H1 (cell line): ENCODE results near the gene CDC42. TPM values are rescaled to one million over a fixed set of nuclear protein-coding genes. Genes with fewer than 3 reads are reported as not detected.

Experiments used
- CTCF ChIA-PET: fragments of 300-600 bp; sonication (Branson Sonifier 250); formaldehyde crosslinking; loops from one replicate; lab custom pipeline; 2021; ENCODE audit not compliant: partially characterized antibody; lab: Charles Lee
- POLR2A ChIA-PET: fragments of 300-600 bp; sonication (Branson Sonifier 250); formaldehyde crosslinking; loops from one replicate; lab custom pipeline; 2021; ENCODE audit warnings: inconsistent platforms; ENCODE audit not compliant: partially characterized antibody; lab: Charles Lee
- DNase-seq, 2 experiments: peaks; one replicate each; pipeline versions ENCODE4 v3.0.0 to v3.0.0-alpha.2; 2010 to 2022; ENCODE audit warnings: low spot score in 2 of 2, low read depth in 1 of 2, mixed read lengths in 1 of 2
- FAIRE-seq: peaks from 2 replicates; lab custom pipeline; 2011; peaks lifted over from hg19 to GRCh38; lab: Jason Lieb, UNC
- H2AFZ ChIP-seq: 2 replicates; pipeline ENCODE4 v1.8.1; 2012; ENCODE audit warnings: low read length, inconsistent platforms
- H2AK5ac ChIP-seq: 2 replicates; pipeline ENCODE4 v1.6.1; 2013; ENCODE audit warnings: low read depth, low read length
- H2BK120ac ChIP-seq: replicated peaks from 2 replicates; pipeline ENCODE3; 2013; ENCODE audit warnings: low read depth, low read length, inconsistent platforms
- H2BK12ac ChIP-seq: 2 replicates; pipeline ENCODE4 v1.6.1; 2013; ENCODE audit warnings: low read depth, low read length
- H2BK15ac ChIP-seq: 2 replicates; pipeline ENCODE4 v1.6.1; 2013; ENCODE audit warnings: low read length
- H2BK20ac ChIP-seq: 2 replicates; pipeline ENCODE4 v1.6.1; 2013; ENCODE audit warnings: low read length
- H2BK5ac ChIP-seq: 2 replicates; pipeline ENCODE4 v1.6.1; 2013; ENCODE audit warnings: low read depth, low read length
- H3K14ac ChIP-seq: 2 replicates; pipeline ENCODE4 v1.6.1; 2013; ENCODE audit warnings: inconsistent platforms; ENCODE audit not compliant: insufficient read length
- H3K18ac ChIP-seq: 2 replicates; pipeline ENCODE4 v1.6.1; 2013; ENCODE audit warnings: low read length; ENCODE audit errors: extremely low read depth
- H3K23ac ChIP-seq: 2 replicates; pipeline ENCODE4 v1.6.1; 2013; ENCODE audit warnings: inconsistent platforms; ENCODE audit not compliant: insufficient read length
- H3K23me2 ChIP-seq: 2 replicates; pipeline ENCODE4 v1.6.1; 2013; ENCODE audit warnings: low read depth, low read length
- H3K27ac ChIP-seq: 2 replicates; pipeline ENCODE4 v1.6.1; 2011; ENCODE audit warnings: low read depth, low read length, inconsistent platforms
- H3K27me3 ChIP-seq, 4 experiments: replicated peaks in 1 of 4; 1 replicate in 1 of 4; 2 replicates in 3 of 4; pipeline versions ENCODE4 v1.6.1 to v1.8.1; 2011 to 2013; ENCODE audit warnings: low read length in 3 of 4, mild to moderate bottlenecking in 3 of 4, inconsistent platforms in 2 of 4, mixed read lengths in 2 of 4, moderate library complexity in 1 of 4; ENCODE audit not compliant: control insufficient read depth in 3 of 4, insufficient read depth in 3 of 4; ENCODE audit errors: extremely low read depth in 1 of 4
- H3K36me3 ChIP-seq, 4 experiments: 2 replicates each; pipeline versions ENCODE4 v1.6.1 to v1.8.1; 2011 to 2013; ENCODE audit warnings: mild to moderate bottlenecking in 4 of 4, low read length in 3 of 4, moderate library complexity in 2 of 4, control low read depth in 1 of 4, inconsistent platforms in 1 of 4; ENCODE audit not compliant: insufficient read depth in 4 of 4, control insufficient read depth in 2 of 4
- H3K4ac ChIP-seq: replicated peaks from 2 replicates; pipeline ENCODE3; 2013; ENCODE audit warnings: low read length, low read depth, mixed read lengths, inconsistent platforms; ENCODE audit not compliant: insufficient read length
- H3K4me1 ChIP-seq, 4 experiments: replicated peaks in 1 of 4; 1 replicate in 1 of 4; 2 replicates in 3 of 4; pipeline versions ENCODE4 v1.6.1 to v1.8.1; 2011 to 2013; ENCODE audit warnings: low read length in 3 of 4, inconsistent platforms in 2 of 4, mixed read lengths in 1 of 4; ENCODE audit not compliant: insufficient read depth in 4 of 4, control insufficient read depth in 3 of 4
- H3K4me2 ChIP-seq, 2 experiments: 2 replicates each; pipeline versions ENCODE4 v1.6.1 to v1.8.1; 2011 to 2013; ENCODE audit warnings: low read depth in 2 of 2, low read length in 2 of 2, control low read depth in 1 of 2, inconsistent platforms in 1 of 2, mild to moderate bottlenecking in 1 of 2; ENCODE audit not compliant: insufficient read depth in 1 of 2
- H3K4me3 ChIP-seq, 4 experiments: fragments of 200-600, 300-600 bp in 1 of 4; sonication (generic), shearing (Covaris generic), sonication (Bioruptor Twin) in 1 of 4; 2 replicates each; pipeline versions ENCODE4 v1.5.1 to v1.8.1; 2011 to 2016; ENCODE audit warnings: low read length in 4 of 4, low read depth in 3 of 4, control low read depth in 2 of 4, inconsistent platforms in 2 of 4, mild to moderate bottlenecking in 2 of 4, mixed read lengths in 1 of 4, moderate library complexity in 1 of 4; ENCODE audit not compliant: insufficient read depth in 2 of 4; ENCODE audit errors: extremely low read depth in 1 of 4
- H3K56ac ChIP-seq: replicated peaks from 2 replicates; pipeline ENCODE3; 2013; ENCODE audit warnings: low read depth, mild to moderate bottlenecking, mixed read lengths, low read length, inconsistent platforms; ENCODE audit not compliant: insufficient read length
- H3K79me1 ChIP-seq: 2 replicates; pipeline ENCODE4 v1.6.1; 2013; ENCODE audit warnings: low read depth, low read length, control low read depth
- H3K79me2 ChIP-seq, 2 experiments: 2 replicates each; pipeline versions ENCODE4 v1.6.1 to v1.8.1; 2012 to 2013; ENCODE audit warnings: low read length in 2 of 2, mild to moderate bottlenecking in 2 of 2, inconsistent platforms in 1 of 2; ENCODE audit not compliant: insufficient read depth in 2 of 2, control insufficient read depth in 1 of 2
- H3K9ac ChIP-seq, 4 experiments: replicated peaks in 1 of 4; 1 replicate in 1 of 4; 2 replicates in 3 of 4; pipeline versions ENCODE4 v1.6.1 to v1.8.1; 2011 to 2013; ENCODE audit warnings: low read depth in 3 of 4, low read length in 3 of 4, control low read depth in 2 of 4, mild to moderate bottlenecking in 2 of 4, moderate library complexity in 2 of 4, inconsistent platforms in 1 of 4; ENCODE audit errors: extremely low read depth in 1 of 4
- H3K9me3 ChIP-seq, 2 experiments: 2 replicates each; pipeline versions ENCODE4 v1.6.1 to v1.8.1; 2012 to 2013; ENCODE audit warnings: mild to moderate bottlenecking in 2 of 2, moderate library complexity in 2 of 2, control low read depth in 1 of 2, inconsistent platforms in 1 of 2, low read depth in 1 of 2, low read length in 1 of 2, mixed read lengths in 1 of 2; ENCODE audit not compliant: insufficient read depth in 2 of 2
- H4K20me1 ChIP-seq, 2 experiments: replicated peaks in 1 of 2; 2 replicates each; pipeline versions ENCODE3 to v1.8.1; 2011 to 2013; ENCODE audit warnings: inconsistent platforms in 2 of 2, low read length in 2 of 2, mild to moderate bottlenecking in 1 of 2; ENCODE audit not compliant: insufficient read depth in 2 of 2, control insufficient read depth in 1 of 2
- H4K5ac ChIP-seq: 2 replicates; pipeline ENCODE4 v1.6.1; 2013; ENCODE audit warnings: low read length, low read depth, mixed read lengths, inconsistent platforms; ENCODE audit not compliant: insufficient read length
- H4K8ac ChIP-seq: 2 replicates; pipeline ENCODE4 v1.8.0; 2013; ENCODE audit warnings: mild to moderate bottlenecking, moderate library complexity, low read length, inconsistent platforms; ENCODE audit not compliant: insufficient read depth; ENCODE audit errors: extremely low read depth
- H4K91ac ChIP-seq: replicated peaks from 2 replicates; pipeline ENCODE3; 2013; ENCODE audit warnings: low read length, mixed read lengths, inconsistent platforms; ENCODE audit not compliant: insufficient read length
- EZH2 ChIP-seq: fragments of 200-600 bp; sonication (generic); IDR thresholded peaks from 2 replicates; pipeline ENCODE4 v1.7.1; 2012; ENCODE audit warnings: low read depth, mild to moderate bottlenecking, moderate library complexity, low read length, inconsistent platforms; ENCODE audit not compliant: severe bottlenecking
- MAFK ChIP-seq: IDR thresholded peaks from 2 replicates; pipeline ENCODE4 v1.6.1; 2012; ENCODE audit warnings: low read depth, mild to moderate bottlenecking, improper control_type of control experiment, low read length
- SUZ12 ChIP-seq: fragments of 200-600 bp; sonication (generic); IDR thresholded peaks from 2 replicates; pipeline ENCODE4 v1.6.1; 2012; ENCODE audit warnings: mild to moderate bottlenecking, inconsistent platforms, low read length, moderate library complexity, mixed read lengths
- WGBS, 2 experiments: shearing (Covaris generic) in 1 of 2; methylation state at CpG; one replicate each; pipeline versions ENCODE4 v1.1.6 to v1.1.7; 2013 to 2015; ENCODE audit warnings: low lambda C conversion rate in 2 of 2, mixed read lengths in 2 of 2, inconsistent platforms in 1 of 2, low coverage in 1 of 2, missing lambda C conversion rate in 1 of 2; ENCODE audit not compliant: insufficient replicate concordance in 2 of 2, insufficient coverage in 1 of 2, insufficient read length in 1 of 2; ENCODE audit errors: extremely low coverage in 1 of 2, missing lambda C conversion rate in 1 of 2; 5-methylcytosine and 5-hydroxymethylcytosine counted together
- polyA plus RNA-seq, 7 experiments: library from polyadenylated mRNA; depleted of rRNA in 3 of 7; stranded (reverse) in 5 of 7; unstranded in 2 of 7; fragments of >200 nt in 5 of 7; fragments of 200-250 nt in 2 of 7; gene quantifications; 1 replicate in 5 of 7; 2 replicates in 1 of 7; 4 replicates in 1 of 7; pipeline versions ENCODE4 v1.2.1 to v1.2.3, GENCODE V29; 2011 to 2013; ENCODE audit warnings: missing spikeins in 2 of 7, mixed read lengths in 2 of 7
- total RNA-seq: library from RNA; stranded (reverse); fragmentation: NEBNext Ultra II Directional; extraction: Animal tissue kit (Norgen Biotek cat#: 25700); gene quantifications from 2 replicates; pipeline ENCODE4 v1.2.1, GENCODE V29; 2021

The CDC42 gene
- total and polyA plus RNA-seq, 2 of the 8 experiments (the other 6 are each of a cell fraction or from before 2014, with no cell fraction given), result 110 to 179 TPM

DNA sequence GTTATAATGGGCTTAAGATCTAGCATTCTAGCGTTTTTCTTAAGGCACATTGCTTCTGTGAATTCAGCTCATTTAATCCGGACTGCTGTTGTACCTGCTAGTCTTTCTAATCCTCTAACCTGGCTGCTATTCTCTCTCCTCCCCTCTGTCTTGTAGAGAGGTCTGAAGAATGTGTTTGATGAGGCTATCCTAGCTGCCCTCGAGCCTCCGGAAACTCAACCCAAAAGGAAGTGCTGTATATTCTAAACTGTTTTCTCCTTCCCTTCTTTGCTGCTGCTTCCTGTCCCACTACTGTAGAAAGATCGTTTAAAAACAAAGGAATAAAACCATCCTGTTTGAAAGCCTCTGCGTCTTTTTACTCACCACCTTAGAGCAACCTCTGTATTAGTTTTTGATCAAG is 37.3 kb downstream of the CDC42 start:
- Histone ChIP-seq H2BK20ac (no peak overlapping the region), H2AFZ (no peak overlapping the region), H4K91ac (no peak overlapping the region), H3K14ac (no peak overlapping the region), H2AK5ac (no peak overlapping the region), H3K36me3 (peaks cover 0 to 23% (median 3%) of the 10 kb centered on the region in 4 experiments; a peak in 4 of 8 replicates), H3K79me1 (peaks cover 3% of the 10 kb centered on the region), H4K8ac (no peak overlapping the region), H3K79me2 (peaks cover 3 to 58% of the 10 kb centered on the region in 2 experiments; a peak in 3 of 4 replicates), H2BK12ac (no peak overlapping the region), H3K56ac (no peak overlapping the region), H3K23me2 (no peaks in the 10 kb centered on the region; the same call in 1 of the 2 replicates), H3K27ac (no peak overlapping the region), H2BK120ac (no peak overlapping the region), H3K4me3 (no peak overlapping the region), H3K23ac (no peak overlapping the region), H2BK15ac (no peak overlapping the region), H3K4me2 (peak overlapping the region; percentile 28 to 42; a peak in 3 of 4 replicates), H3K4me1 (peaks cover 4 to 24% (median 18%) of the 10 kb centered on the region in 4 experiments; a peak in 5 of 7 replicates), H4K5ac (no peak overlapping the region), H3K18ac (no peak overlapping the region), H2BK5ac (no peak overlapping the region; the same call in 1 of the 2 replicates), H3K9me3 (no peaks in the 10 kb centered on the region), H3K27me3 (no peaks in the 10 kb centered on the region), H3K4ac (no peak overlapping the region), H4K20me1 (peaks cover 1 to 4% of the 10 kb centered on the region in 2 experiments), H3K9ac (no peak overlapping the region)
- FAIRE-seq (peak; percentile 36), DNase-seq (no peak)
- TF ChIP-seq SUZ12, result no peak
- no peak for TF ChIP-seq MAFK
- TF ChIP-seq EZH2, result no peak
- 42% methylated on average over 6 of the region's 6 CpGs; no CpG with 5 or more reads in 1 of the 2 experiments for WGBS, 2 experiments
- ChIA-PET CTCF (interaction anchor here (0.6 to 1.2 kb wide), 3 partner anchors 16 to 66 kb away, joined by 3 to 6 read pairs (median 3); no protein-coding TSS in a partner anchor), POLR2A (interaction anchor here (1.0 to 2.3 kb wide), 2 partner anchors 13 to 37 kb away, joined by 3 to 8 read pairs; partner anchors contain the start of gene CDC42)
